ENCODE results near the gene C5orf46.

- TF ChIP-seq POLR2A (IDR thresholded peaks at IDR 0.05; ENCODE audit: low read depth, low read length), result no peak
- no peak for TF ChIP-seq POLR2AphosphoS5 (IDR thresholded peaks at IDR 0.05; ENCODE audit: insufficient read depth, low read depth, low read length)
- TF ChIP-seq CTCF (IDR thresholded peaks at IDR 0.05; ENCODE audit: extremely low read depth in 1 of 2, insufficient read depth in 1 of 2, low read depth in 1 of 2, low read length in 2 of 2), result no peak
- TF ChIP-seq EZH2 (IDR thresholded peaks at IDR 0.05; ENCODE audit: borderline replicate concordance, low read depth, low read length, severe bottlenecking), result no peak
Measured at GRCh38 chr5:147906326-147907095, at the start of gene C5orf46.

Data from endothelial cell of umbilical vein (primary cell).